ENCODE measurements around the gene CNNM2. TPM values are rescaled to one million over a fixed set of nuclear protein-coding genes. Genes with fewer than 3 reads are reported as not detected.

CNNM2 gene
- total RNA-seq, 6 experiments from 2014 or later: 5.2 to 7.6 (median 6.5) TPM

- no CpG with 5 or more reads among the region's 1 CpG for WGBS (ENCODE audit: insufficient coverage, low coverage, low lambda C conversion rate, missing lambda C conversion rate)
- H3K27me3 ChIP-seq: no peaks in the 10 kb centered on the region
- no peaks in the 10 kb centered on the region for H3K9me3 ChIP-seq
- ATAC-seq (peak in 1 of 4 donors; percentile 16), DNase-seq (no peak)
- no peaks in the 10 kb centered on the region for H3K4me1 ChIP-seq
- TF ChIP-seq POLR2A (IDR thresholded peaks at IDR 0.05): no peak
- TF ChIP-seq CTCF (IDR thresholded peaks at IDR 0.05): no peak
- peaks cover 0 to 17% (median 5%) of the 10 kb centered on the region in 4 donors for H3K36me3 ChIP-seq
- H3K4me3 ChIP-seq: no peak overlapping the region
- H3K27ac ChIP-seq: no peak overlapping the region
- intact Hi-C loops (cut with DNase I): no loop called here
These were observed 164.6 kb downstream of the CNNM2 start for GRCh38 chr10:103082683-103083082.

- intact Hi-C loops (cut with DNase I): no loop called here
- DNase-seq: no peak
- Histone ChIP-seq H3K4me3 (no peak overlapping the region), H3K4me1 (no peaks in the 10 kb centered on the region), H3K27ac (no peak overlapping the region), H3K36me3 (peaks cover 0 to 22% (median 7%) of the 10 kb centered on the region in 4 donors), H3K27me3 (no peaks in the 10 kb centered on the region), H3K9me3 (no peaks in the 10 kb centered on the region)
- TF ChIP-seq CTCF (IDR thresholded peaks at IDR 0.05) (no peak), POLR2A (IDR thresholded peaks at IDR 0.05) (no peak)
- peak in 1 of 4 donors; percentile 4 for ATAC-seq
- 95% methylated on average over 7 of the region's 7 CpGs for WGBS (ENCODE audit: insufficient coverage, low coverage, low lambda C conversion rate, missing lambda C conversion rate)
These were observed 165.3 kb downstream of the CNNM2 start for GRCh38 chr10:103083266-103083976.

GRCh38 chr10:103083977-103084320 lies 165.9 kb downstream of the CNNM2 start:
- Histone ChIP-seq H3K9me3 (no peaks in the 10 kb centered on the region), H3K36me3 (peaks cover 0 to 28% (median 8%) of the 10 kb centered on the region in 4 donors), H3K4me3 (no peak overlapping the region), H3K4me1 (no peaks in the 10 kb centered on the region), H3K27ac (no peak overlapping the region), H3K27me3 (no peaks in the 10 kb centered on the region)
- DNase-seq (no peak), ATAC-seq (no peak)
- TF ChIP-seq POLR2A (IDR thresholded peaks at IDR 0.05): no peak
- no peak for TF ChIP-seq CTCF (IDR thresholded peaks at IDR 0.05)
- 94% methylated on average over 5 of the region's 5 CpGs for WGBS (ENCODE audit: insufficient coverage, low coverage, low lambda C conversion rate, missing lambda C conversion rate)
- intact Hi-C loops (cut with DNase I): no loop called here

GRCh38 chr10:103086261-103086660 lies 168.2 kb downstream of the CNNM2 start:
- H3K4me1 ChIP-seq: no peaks in the 10 kb centered on the region
- TF ChIP-seq CTCF (IDR thresholded peaks at IDR 0.05) (no peak), POLR2A (IDR thresholded peaks at IDR 0.05) (no peak)
- no peak overlapping the region for H3K4me3 ChIP-seq
- no peak overlapping the region for H3K27ac ChIP-seq
- H3K9me3 ChIP-seq: no peaks in the 10 kb centered on the region
- H3K36me3 ChIP-seq: peaks cover 0 to 51% (median 24%) of the 10 kb centered on the region in 4 donors
- intact Hi-C loops (cut with DNase I): no loop called here
- 92% methylated on average over 2 of the region's 2 CpGs for WGBS (ENCODE audit: insufficient coverage, low coverage, low lambda C conversion rate, missing lambda C conversion rate)
- DNase-seq (no peak), ATAC-seq (no peak)
- H3K27me3 ChIP-seq: no peaks in the 10 kb centered on the region

Measured in right lobe of liver (tissue), 6 donors.